Heart left ventricle (tissue), 16 donors: Measurements from ENCODE around the gene FOXK1. TPM values are rescaled to one million over a fixed set of nuclear protein-coding genes. Genes with fewer than 3 reads are reported as not detected.

ENCODE experiments used
- ATAC-seq, 4 donors: fragments of 200-7000 bp; cut with Tn5 transposase; one replicate each; pipeline ENCODE4 v1.9.1; 2020 to 2022; ENCODE audit warnings: moderate library complexity in 4 of 4, mild to moderate bottlenecking in 3 of 4, moderate number of reproducible peaks in 1 of 4
- DNase-seq, 5 donors: peaks; one replicate each; pipeline ENCODE4 v3.0.0-alpha.2; 2020
- H3K27ac ChIP-seq, 12 donors: fragments of 200-600 bp; sonication (generic) in 4 of 12; one replicate each; pipeline versions ENCODE4 v1.5.0 to v1.8.0; 2016 to 2022; ENCODE audit warnings: mild to moderate bottlenecking in 2 of 12
- H3K27me3 ChIP-seq, 9 donors: fragments of 200-600 bp; sonication (generic) in 2 of 9; one replicate each; pipeline versions ENCODE4 v1.5.1 to v1.8.0; 2016 to 2022; ENCODE audit warnings: mild to moderate bottlenecking in 3 of 9
- H3K36me3 ChIP-seq, 9 donors: fragments of 200-600 bp; sonication (generic) in 2 of 9; one replicate each; pipeline versions ENCODE4 v1.5.0 to v1.8.0; 2018 to 2022; ENCODE audit warnings: mild to moderate bottlenecking in 2 of 9
- H3K4me1 ChIP-seq, 12 donors: fragments of 200-600 bp; sonication (generic) in 4 of 12; one replicate each; pipeline versions ENCODE4 v1.5.0 to v1.8.0; 2016 to 2022; ENCODE audit warnings: mild to moderate bottlenecking in 3 of 12
- H3K4me3 ChIP-seq, 12 donors: fragments of 200-600 bp; sonication (generic) in 4 of 12; one replicate each; pipeline versions ENCODE4 v1.5.0 to v1.8.0; 2017 to 2022; ENCODE audit warnings: mild to moderate bottlenecking in 9 of 12, moderate library complexity in 4 of 12
- H3K9me3 ChIP-seq, 12 donors: fragments of 200-600 bp; sonication (generic) in 4 of 12; one replicate each; pipeline versions ENCODE4 v1.5.0 to v1.8.0; 2016 to 2022; ENCODE audit warnings: mild to moderate bottlenecking in 1 of 12
- POLR2A ChIP-seq, 2 donors: fragments of 450-650 bp; IDR thresholded peaks; one replicate each; pipeline ENCODE4 v1.6.1; 2017; ENCODE audit warnings: antibody characterized with exemption in 2 of 2, mild to moderate bottlenecking in 2 of 2, moderate library complexity in 2 of 2
- WGBS, 4 donors: extraction: QIAGEN DNeasy Blood & Tissue Kit in 2 of 4; methylation state at CpG; one replicate each; pipeline versions ENCODE4 v1.1.5 to v1.1.7; 2013 to 2018; 5-methylcytosine and 5-hydroxymethylcytosine counted together
- intact Hi-C, 10 donors: fragments of 100-400 bp; cut with DNase I; formaldehyde crosslinking; loops; one replicate each; pipeline versions ENCODE4 v1.11.1 to v1.14.2; 2022
- polyA plus RNA-seq, 2 donors: library from polyadenylated mRNA; stranded (reverse); fragments of 200-250 nt; gene quantifications; one replicate each; pipeline ENCODE4 v1.2.3, GENCODE V29; 2013
- total RNA-seq, 9 donors: library from RNA; depleted of rRNA in 2 of 9; stranded (reverse); fragments of >200 nt in 2 of 9; fragmentation: NEBNext Ultra II Directional in 3 of 9; extraction: Animal tissue kit (Norgen Biotek cat#: 25700) in 3 of 9; gene quantifications; one replicate each; pipeline versions ENCODE4 v1.1.0 to v1.2.4, GENCODE V29; 2016 to 2023
- TF ChIP-seq, protein P1 (sequence below), 12 donors: fragments of 200-600 bp; sonication (generic) in 4 of 12; IDR thresholded peaks; one replicate each; pipeline versions ENCODE4 v1.5.0 to v1.8.0; 2018 to 2022; ENCODE audit warnings: antibody characterized with exemption in 12 of 12, mild to moderate bottlenecking in 5 of 12
- donor health status: ischemic (EF 13 %, LVEDD 7.1; RV severe dilation, severe dysfunction).
- donor health status: healthy with polysubstance abuse.
- donor health status: DM: no; HTN: yes; CAD: no.
- donor health status: DM: no; HTN: no; CAD: no.
- donor health status: ischemic (EF 25% LVEDD 6.9; RV normal size, moderate dysfunction).
- donor health status: ischemic (EF 25% LVEDD 5.7; RV mildly dilated, moderate dysfunction).
- donor health status: healthy.
- donor health status: DM: yes; HTN: yes; CAD: no.
- donor health status: ischemic (EF 35%, LVEDD 5.7; RV mildly dilated, moderate dysfunction).
- donor health status: nonischemic (EF 11% LVEDD 7.7; RV severe dilation, severe dysfunction).
- donor health status: DM: yes; HTN: yes; CAD: no.
- donor health status: PGD.
- donor health status: ischemic (EF 29% LVEDD 5.4; RV normal size, mild dysfunction).
- donor health status: nonischemic (EF 23%, LVEDD 6.1; RV moderate dilation, normal function).

The FOXK1 gene
- total and polyA plus RNA-seq, 11 donors: 9.3 to 43.7 (median 19.8) TPM

DNA sequence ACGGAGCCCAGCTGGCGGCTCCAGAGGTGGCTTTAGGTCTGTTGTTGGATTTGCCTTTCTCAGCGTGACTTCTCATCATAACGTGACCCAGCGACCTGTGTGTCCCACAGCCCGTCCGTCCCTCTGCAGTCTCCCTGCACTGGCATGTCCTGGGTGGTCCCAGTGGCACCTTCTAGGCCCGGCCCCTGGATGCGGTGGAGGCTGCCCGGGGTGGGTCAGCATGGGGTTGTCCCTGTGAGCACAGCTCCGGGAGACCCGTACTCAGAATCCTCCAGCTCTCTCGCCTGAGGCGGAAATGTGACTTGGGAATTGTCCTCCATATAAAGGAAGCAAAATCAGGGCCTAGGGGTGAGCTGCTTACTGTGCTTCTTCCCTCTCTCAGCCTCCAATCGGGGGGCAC, 67.7 kb downstream of the FOXK1 start:
- ATAC-seq (no peak), DNase-seq (no peak)
- intact Hi-C loops: loop anchor here in 9 of 10 donors (2.0 to 10.0 kb wide), 7 partner anchors 42 to 135 kb away; partner anchors contain the start of gene FOXK1 (in 7 of the 9)
- peaks cover 8 to 63% (median 41%) of the 10 kb centered on the region in 12 donors for H3K4me1 ChIP-seq
- peak overlapping the region in 11 of 12 donors; percentile 12 to 95 (median 91) for H3K27ac ChIP-seq
- H3K27me3 ChIP-seq: no peaks in the 10 kb centered on the region
- TF ChIP-seq, protein P1, sequence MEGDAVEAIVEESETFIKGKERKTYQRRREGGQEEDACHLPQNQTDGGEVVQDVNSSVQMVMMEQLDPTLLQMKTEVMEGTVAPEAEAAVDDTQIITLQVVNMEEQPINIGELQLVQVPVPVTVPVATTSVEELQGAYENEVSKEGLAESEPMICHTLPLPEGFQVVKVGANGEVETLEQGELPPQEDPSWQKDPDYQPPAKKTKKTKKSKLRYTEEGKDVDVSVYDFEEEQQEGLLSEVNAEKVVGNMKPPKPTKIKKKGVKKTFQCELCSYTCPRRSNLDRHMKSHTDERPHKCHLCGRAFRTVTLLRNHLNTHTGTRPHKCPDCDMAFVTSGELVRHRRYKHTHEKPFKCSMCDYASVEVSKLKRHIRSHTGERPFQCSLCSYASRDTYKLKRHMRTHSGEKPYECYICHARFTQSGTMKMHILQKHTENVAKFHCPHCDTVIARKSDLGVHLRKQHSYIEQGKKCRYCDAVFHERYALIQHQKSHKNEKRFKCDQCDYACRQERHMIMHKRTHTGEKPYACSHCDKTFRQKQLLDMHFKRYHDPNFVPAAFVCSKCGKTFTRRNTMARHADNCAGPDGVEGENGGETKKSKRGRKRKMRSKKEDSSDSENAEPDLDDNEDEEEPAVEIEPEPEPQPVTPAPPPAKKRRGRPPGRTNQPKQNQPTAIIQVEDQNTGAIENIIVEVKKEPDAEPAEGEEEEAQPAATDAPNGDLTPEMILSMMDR (IDR thresholded peaks at IDR 0.05): no peak
- no peak for TF ChIP-seq POLR2A (IDR thresholded peaks at IDR 0.05)
- H3K36me3 ChIP-seq: peaks cover 0 to 45% (median 8%) of the 10 kb centered on the region in 9 donors
- WGBS, 4 donors: 75 to 82% (median 77%) methylated on average over 11 to 15 of the region's 15 CpGs
- no peaks in the 10 kb centered on the region for H3K9me3 ChIP-seq
- H3K4me3 ChIP-seq: no peak overlapping the region

GRCh38 chr7:4751398-4751947, 69.4 kb downstream of the FOXK1 start:
- no peak overlapping the region for H3K4me3 ChIP-seq
- H3K9me3 ChIP-seq: no peaks in the 10 kb centered on the region

GRCh38 chr7:4753598-4754432, 71.7 kb downstream of the FOXK1 start:
- DNase-seq (peak; percentile 73 to 93 (median 80)), ATAC-seq (peak; percentile 76 to 86 (median 82))
- WGBS, 4 donors: 48 to 58% (median 52%) methylated on average over 23 to 31 of the region's 31 CpGs
- Histone ChIP-seq H3K27ac (no peak overlapping the region), H3K9me3 (no peaks in the 10 kb centered on the region), H3K27me3 (no peaks in the 10 kb centered on the region), H3K4me1 (peaks cover 0 to 26% (median 8%) of the 10 kb centered on the region in 12 donors), H3K36me3 (peaks cover 0 to 74% (median 48%) of the 10 kb centered on the region in 9 donors), H3K4me3 (no peak overlapping the region)
- TF ChIP-seq, protein P1 (IDR thresholded peaks at IDR 0.05): peak; percentile 76 to 91 (median 85)
- no peak for TF ChIP-seq POLR2A (IDR thresholded peaks at IDR 0.05)
- intact Hi-C loops: loop anchor here in 8 of 10 donors (1.0 to 10.0 kb wide), 6 partner anchors 71 to 143 kb away; partner anchors contain the start of gene FOXK1 (in 7 of the 8)

More at GRCh38 chr7:4751398-4751947, 69.4 kb downstream of the FOXK1 start:
- ATAC-seq (no peak), DNase-seq (no peak)
- intact Hi-C loops: loop anchor here in 7 of 10 donors (5.0 to 10.0 kb wide), 4 partner anchors 69 to 137 kb away; partner anchors contain the start of gene FOXK1 (in 5 of the 7)
- 87 to 94% (median 90%) methylated on average over 13 to 20 of the region's 20 CpGs for WGBS, 4 donors
- Histone ChIP-seq H3K4me1 (peaks cover 3 to 48% (median 30%) of the 10 kb centered on the region in 12 donors), H3K27me3 (no peaks in the 10 kb centered on the region), H3K27ac (peak overlapping the region in 2 of 12 donors; percentile 2 to 36), H3K36me3 (peaks cover 0 to 62% (median 25%) of the 10 kb centered on the region in 9 donors)
- no peak for TF ChIP-seq POLR2A (IDR thresholded peaks at IDR 0.05)
- TF ChIP-seq, protein P1 (IDR thresholded peaks at IDR 0.05): no peak
